ENCODE results near the gene ELOB. TPM values are rescaled to one million over a fixed set of nuclear protein-coding genes. Genes with fewer than 3 reads are reported as not detected.

Gene ELOB
- total RNA-seq, 1 donor: 195 TPM

- H3K79me2 ChIP-seq (ENCODE audit: insufficient read depth, low read length): no peaks in the 10 kb centered on the region
- no peak overlapping the region for H3K4me3 ChIP-seq (ENCODE audit: insufficient read depth, low read length)
- peak; percentile 68 for DNase-seq (ENCODE audit: insufficient read length, low spot score, missing footprints)
- H3K4me2 ChIP-seq (ENCODE audit: insufficient read depth, low read length): no peak overlapping the region
- no peaks in the 10 kb centered on the region for H3K9me3 ChIP-seq (ENCODE audit: low read depth, low read length)
- H4K20me1 ChIP-seq (ENCODE audit: insufficient read depth, low read length): no peaks in the 10 kb centered on the region
- no peaks in the 10 kb centered on the region for H3K4me1 ChIP-seq (ENCODE audit: insufficient read depth, low read length)
- H3K36me3 ChIP-seq (ENCODE audit: insufficient read depth, low read length): no peaks in the 10 kb centered on the region
- no peak overlapping the region for H3K27ac ChIP-seq (ENCODE audit: low read depth, low read length)
- H2AFZ ChIP-seq (ENCODE audit: low read length): no peak overlapping the region
- H3K27me3 ChIP-seq (ENCODE audit: insufficient read depth, low read length): peaks cover 28% of the 10 kb centered on the region
- TF ChIP-seq CTCF (IDR thresholded peaks at IDR 0.05; ENCODE audit: extremely low read depth, low read depth, low read length): no peak
Observed at GRCh38 chr16:2822496-2822895, 45.4 kb upstream of the ELOB start.

DNA sequence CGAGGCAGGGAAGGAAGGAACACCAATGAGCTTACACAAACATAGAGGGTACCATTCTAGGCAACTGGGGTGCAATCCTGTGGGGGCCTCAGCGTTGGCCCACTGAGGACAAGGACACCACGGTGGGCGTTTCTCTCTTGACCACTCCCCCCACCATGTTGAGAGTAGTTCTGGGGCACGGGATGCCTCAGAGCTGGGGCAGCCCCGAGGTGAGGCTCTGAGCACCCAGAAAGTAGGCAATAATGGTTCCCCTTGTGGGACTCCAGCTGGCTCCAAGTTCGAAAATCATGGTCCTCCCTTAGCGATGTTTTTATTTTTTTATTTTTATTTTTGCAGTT, 45.0 kb upstream of the ELOB start:
- no peak overlapping the region for H3K4me2 ChIP-seq (ENCODE audit: insufficient read depth, low read length)
- DNase-seq (ENCODE audit: insufficient read length, low spot score, missing footprints): peak; percentile 26
- no peak for TF ChIP-seq CTCF (IDR thresholded peaks at IDR 0.05; ENCODE audit: extremely low read depth, low read depth, low read length)
- no peaks in the 10 kb centered on the region for H3K79me2 ChIP-seq (ENCODE audit: insufficient read depth, low read length)
- H3K27me3 ChIP-seq (ENCODE audit: insufficient read depth, low read length): peaks cover 25% of the 10 kb centered on the region
- no peaks in the 10 kb centered on the region for H4K20me1 ChIP-seq (ENCODE audit: insufficient read depth, low read length)
- H3K27ac ChIP-seq (ENCODE audit: low read depth, low read length): no peak overlapping the region
- no peaks in the 10 kb centered on the region for H3K4me1 ChIP-seq (ENCODE audit: insufficient read depth, low read length)
- no peaks in the 10 kb centered on the region for H3K36me3 ChIP-seq (ENCODE audit: insufficient read depth, low read length)
- no peak overlapping the region for H3K4me3 ChIP-seq (ENCODE audit: insufficient read depth, low read length)
- H2AFZ ChIP-seq (ENCODE audit: low read length): no peak overlapping the region
- H3K9me3 ChIP-seq (ENCODE audit: low read depth, low read length): no peaks in the 10 kb centered on the region

GRCh38 chr16:2821487-2822157, 44.5 kb upstream of the ELOB start:
- peaks cover 20% of the 10 kb centered on the region for H3K27me3 ChIP-seq (ENCODE audit: insufficient read depth, low read length)
- no peak overlapping the region for H2AFZ ChIP-seq (ENCODE audit: low read length)
- no peaks in the 10 kb centered on the region for H3K79me2 ChIP-seq (ENCODE audit: insufficient read depth, low read length)
- no peaks in the 10 kb centered on the region for H4K20me1 ChIP-seq (ENCODE audit: insufficient read depth, low read length)
- no peak for TF ChIP-seq CTCF (IDR thresholded peaks at IDR 0.05; ENCODE audit: extremely low read depth, low read depth, low read length)
- no peak overlapping the region for H3K27ac ChIP-seq (ENCODE audit: low read depth, low read length)
- H3K4me1 ChIP-seq (ENCODE audit: insufficient read depth, low read length): no peaks in the 10 kb centered on the region
- H3K4me3 ChIP-seq (ENCODE audit: insufficient read depth, low read length): no peak overlapping the region
- peak; percentile 86 for DNase-seq (ENCODE audit: insufficient read length, low spot score, missing footprints)
- H3K4me2 ChIP-seq (ENCODE audit: insufficient read depth, low read length): no peak overlapping the region
- no peaks in the 10 kb centered on the region for H3K36me3 ChIP-seq (ENCODE audit: insufficient read depth, low read length)
- no peaks in the 10 kb centered on the region for H3K9me3 ChIP-seq (ENCODE audit: low read depth, low read length)

GRCh38 chr16:2820836-2821486, 43.9 kb upstream of the ELOB start:
- Histone ChIP-seq H3K4me3 (ENCODE audit: insufficient read depth, low read length) (no peak overlapping the region), H3K4me1 (ENCODE audit: insufficient read depth, low read length) (no peaks in the 10 kb centered on the region), H2AFZ (ENCODE audit: low read length) (no peak overlapping the region), H3K9me3 (ENCODE audit: low read depth, low read length) (no peaks in the 10 kb centered on the region), H3K27me3 (ENCODE audit: insufficient read depth, low read length) (peaks cover 19% of the 10 kb centered on the region), H3K27ac (ENCODE audit: low read depth, low read length) (no peak overlapping the region), H3K4me2 (ENCODE audit: insufficient read depth, low read length) (no peak overlapping the region), H4K20me1 (ENCODE audit: insufficient read depth, low read length) (no peaks in the 10 kb centered on the region), H3K36me3 (ENCODE audit: insufficient read depth, low read length) (no peaks in the 10 kb centered on the region), H3K79me2 (ENCODE audit: insufficient read depth, low read length) (no peaks in the 10 kb centered on the region)
- TF ChIP-seq CTCF (IDR thresholded peaks at IDR 0.05; ENCODE audit: extremely low read depth, low read depth, low read length): no peak
- DNase-seq (ENCODE audit: insufficient read length, low spot score, missing footprints): peak; percentile 73

Measured in osteoblast (primary cell).